Vagina (tissue), 2 donors: Measurements from ENCODE around the gene TNFSF15. TPM values are rescaled to one million over a fixed set of nuclear protein-coding genes. Genes with fewer than 3 reads are reported as not detected.
A peak's percentile ranks its signal among the peaks of the same experiment; 100 is the strongest.
"Not testable (repeated sequence)": the region's sequence is repeated elsewhere in the genome, so short reads cannot be mapped to it uniquely, and the experiment has no call there.

ENCODE experiments used
- DNase-seq, 2 donors: peaks; one replicate each; pipeline ENCODE4 v3.0.0-alpha.2; 2017; ENCODE audit errors: extremely low spot score in 2 of 2
- H3K27ac ChIP-seq: fragments of 200-600 bp; sonication (generic); one replicate; pipeline ENCODE4 v1.5.1; 2019
- H3K27me3 ChIP-seq: fragments of 200-600 bp; sonication (generic); one replicate; pipeline ENCODE4 v1.5.1; 2019
- H3K36me3 ChIP-seq, 2 donors: fragments of 200-600 bp; sonication (generic); one replicate each; pipeline ENCODE4 v1.5.1; 2017 to 2019
- H3K4me1 ChIP-seq: fragments of 200-600 bp; sonication (generic); one replicate; pipeline ENCODE4 v1.5.1; 2019
- H3K4me3 ChIP-seq, 2 donors: fragments of 200-600 bp; sonication (generic); 1 replicate in 1 of 2; 2 replicates in 1 of 2; pipeline ENCODE4 v1.5.1; 2016 to 2019
- H3K9me3 ChIP-seq: fragments of 200-600 bp; sonication (generic); one replicate; pipeline ENCODE4 v1.5.1; 2019
- CTCF ChIP-seq, 3 experiments: fragments of 450-650 bp in 2 of 3; fragments of 200-600 bp in 1 of 3; sonication (generic) in 1 of 3; IDR thresholded peaks; one replicate each; pipeline ENCODE4 v1.5.1; 2017 to 2019; ENCODE audit warnings: antibody characterized with exemption in 3 of 3, mild to moderate bottlenecking in 2 of 3, moderate library complexity in 2 of 3
- POLR2A ChIP-seq, 2 donors: fragments of 450-650 bp; IDR thresholded peaks; one replicate each; pipeline ENCODE4 v1.6.1; 2017; ENCODE audit warnings: antibody characterized with exemption in 2 of 2, mild to moderate bottlenecking in 2 of 2, moderate library complexity in 2 of 2
- POLR2AphosphoS5 ChIP-seq, 2 donors: sonication (generic); formaldehyde crosslinking; IDR thresholded peaks; one replicate each; pipeline ENCODE4 v1.9.0; 2017; ENCODE audit warnings: antibody characterized with exemption in 2 of 2, mild to moderate bottlenecking in 2 of 2, low read depth in 1 of 2; ENCODE audit not compliant: insufficient read depth in 1 of 2
- intact Hi-C: fragments of 100-400 bp; cut with DNase I; formaldehyde crosslinking; loops from one replicate; pipeline ENCODE4 v1.15.1; 2023
- total RNA-seq: library from RNA; depleted of rRNA; stranded (reverse); fragments of >200 nt; gene quantifications from one replicate; pipeline ENCODE4 v1.2.3, GENCODE V29; 2016

TNFSF15 gene
- total RNA-seq, 1 donor from 2014 or later = 0.74 TPM

GRCh38 chr9:114742947-114743346 is 62.9 kb downstream of the TNFSF15 start:
- intact Hi-C loops = loop anchor here (5.0 kb wide), 1 partner anchor 1261 kb away; no protein-coding TSS in a partner anchor
- Histone ChIP-seq H3K4me3 (no peak overlapping the region), H3K9me3 (no peaks in the 10 kb centered on the region), H3K27me3 (no peaks in the 10 kb centered on the region), H3K27ac (no peak overlapping the region), H3K4me1 (peaks cover 7% of the 10 kb centered on the region), H3K36me3 (no peaks in the 10 kb centered on the region)
- no peak for DNase-seq
- TF ChIP-seq POLR2AphosphoS5 (IDR thresholded peaks at IDR 0.05; ENCODE audit: insufficient read depth in 1 of 2, low read depth in 1 of 2) (no peak), CTCF (IDR thresholded peaks at IDR 0.05) (no peak), POLR2A (IDR thresholded peaks at IDR 0.05) (no peak)

- not testable (repeated sequence) for DNase-seq, H3K36me3 ChIP-seq, H3K4me3 ChIP-seq, H3K4me1 ChIP-seq, H3K27me3 ChIP-seq, H3K27ac ChIP-seq, H3K9me3 ChIP-seq
- intact Hi-C loops = loop anchor here (5.0 kb wide), 1 partner anchor 1259 kb away; no protein-coding TSS in a partner anchor
These were observed 64.3 kb downstream of the TNFSF15 start for GRCh38 chr9:114741521-114741920.

GRCh38 chr9:114738581-114739316 is 67.1 kb downstream of the TNFSF15 start:
- no peak overlapping the region for H3K4me3 ChIP-seq
- no peak overlapping the region for H3K27ac ChIP-seq
- intact Hi-C loops = loop anchor here (2.0 to 5.0 kb wide), 2 partner anchors 169 to 274 kb away; no protein-coding TSS in a partner anchor
- DNase-seq = no peak
- H3K36me3 ChIP-seq = no peaks in the 10 kb centered on the region
- H3K27me3 ChIP-seq = no peaks in the 10 kb centered on the region
- TF ChIP-seq CTCF (IDR thresholded peaks at IDR 0.05) (peak; percentile 65 to 94 (median 78)), POLR2AphosphoS5 (IDR thresholded peaks at IDR 0.05; ENCODE audit: insufficient read depth in 1 of 2, low read depth in 1 of 2) (no peak), POLR2A (IDR thresholded peaks at IDR 0.05) (no peak)
- no peaks in the 10 kb centered on the region for H3K9me3 ChIP-seq
- no peaks in the 10 kb centered on the region for H3K4me1 ChIP-seq

- TF ChIP-seq CTCF (IDR thresholded peaks at IDR 0.05) (no peak), POLR2AphosphoS5 (IDR thresholded peaks at IDR 0.05; ENCODE audit: insufficient read depth in 1 of 2, low read depth in 1 of 2) (no peak), POLR2A (IDR thresholded peaks at IDR 0.05) (no peak)
- H3K9me3 ChIP-seq = no peaks in the 10 kb centered on the region
- intact Hi-C loops = loop anchor here (2.0 to 5.0 kb wide), 2 partner anchors 169 to 275 kb away; no protein-coding TSS in a partner anchor
These were observed 68.0 kb downstream of the TNFSF15 start for GRCh38 chr9:114737847-114738246.

GRCh38 chr9:114737118-114737517 is 68.7 kb downstream of the TNFSF15 start:
- Histone ChIP-seq H3K27ac (no peak overlapping the region), H3K4me3 (no peak overlapping the region), H3K4me1 (no peaks in the 10 kb centered on the region), H3K27me3 (no peaks in the 10 kb centered on the region), H3K9me3 (no peaks in the 10 kb centered on the region), H3K36me3 (no peaks in the 10 kb centered on the region)
- TF ChIP-seq CTCF (IDR thresholded peaks at IDR 0.05) (no peak), POLR2AphosphoS5 (IDR thresholded peaks at IDR 0.05; ENCODE audit: insufficient read depth in 1 of 2, low read depth in 1 of 2) (no peak), POLR2A (IDR thresholded peaks at IDR 0.05) (no peak)
- DNase-seq = no peak
- intact Hi-C loops = loop anchor here (5.0 kb wide), 1 partner anchor 170 kb away; no protein-coding TSS in a partner anchor

More at GRCh38 chr9:114737847-114738246, 68.0 kb downstream of the TNFSF15 start:
- Histone ChIP-seq H3K36me3 (no peaks in the 10 kb centered on the region), H3K27me3 (no peaks in the 10 kb centered on the region), H3K27ac (no peak overlapping the region), H3K4me3 (no peak overlapping the region), H3K4me1 (no peaks in the 10 kb centered on the region)
- DNase-seq = no peak
